ENCODE measurements around the gene ADCY7. TPM values are rescaled to one million over a fixed set of nuclear protein-coding genes. Genes with fewer than 3 reads are reported as not detected.

ADCY7 gene
- total RNA-seq, 1 experiment from 2014 or later: 34.2 TPM

- Histone ChIP-seq H3K79me2 (ENCODE audit: insufficient read depth, low read length) (peaks cover 95% of the 10 kb centered on the region), H3K9ac (ENCODE audit: low read length) (no peak overlapping the region), H3K4me1 (ENCODE audit: control insufficient read depth in 1 of 2, insufficient read depth in 2 of 2, low read length in 2 of 2) (no peaks in the 10 kb centered on the region), H3K27ac (ENCODE audit: low read depth, low read length) (no peak overlapping the region), H3K27me3 (ENCODE audit: insufficient read depth, low read length) (no peaks in the 10 kb centered on the region), H4K20me1 (ENCODE audit: insufficient read depth) (peaks cover 3% of the 10 kb centered on the region; the same call in 1 of the 2 replicates), H3K4me3 (replicated peaks in 1 of 2; ENCODE audit: low read depth in 1 of 2, low read length in 2 of 2) (no peak overlapping the region), H3K9me2 (ENCODE audit: insufficient read depth) (no peaks in the 10 kb centered on the region), H3K36me3 (ENCODE audit: control insufficient read depth in 1 of 2, insufficient read depth in 2 of 2, low read length in 2 of 2) (peaks cover 28 to 43% of the 10 kb centered on the region in 2 experiments), H2AFZ (ENCODE audit: low read depth, low read length, poor library complexity, severe bottlenecking) (no peak overlapping the region), H3K9me3 (ENCODE audit: control insufficient read depth in 1 of 2, insufficient read depth in 1 of 2, low read depth in 1 of 2, low read length in 2 of 2) (no peaks in the 10 kb centered on the region), H3K4me2 (ENCODE audit: low read length) (no peak overlapping the region)
- ChIA-PET POLR2A (no interaction called here), RAD21 (ENCODE audit: low non-redundant PET in 1 of 2, low total read pairs in 2 of 2, uncharacterized antibody in 2 of 2, unreplicated experiment in 2 of 2) (no interaction called here), CTCF (interaction anchor here (1.8 kb wide), 1 partner anchor 334 kb away, joined by 5 read pairs; the partner anchor contains the start of gene CNEP1R1)
- TF ChIP-seq ZNF274 (IDR thresholded peaks at IDR 0.05; ENCODE audit: low read depth, low read length) (no peak), EZH2phosphoT487 (IDR thresholded peaks at IDR 0.05; ENCODE audit: borderline replicate concordance) (no peak), JUND (IDR thresholded peaks at IDR 0.05) (no peak)
- intact Hi-C loops (cut with micrococcal nuclease): loop anchor here (10.0 kb wide), 1 partner anchor 335 kb away; the partner anchor contains the start of gene CNEP1R1
- DNase-seq (ENCODE audit: low read depth, low spot score): no peak
- ATAC-seq: no peak
- BruUV-seq (replicated peaks): no TSS peak
These were observed 93.3 kb downstream of the ADCY7 start for GRCh38 chr16:50359626-50360025.

DNA sequence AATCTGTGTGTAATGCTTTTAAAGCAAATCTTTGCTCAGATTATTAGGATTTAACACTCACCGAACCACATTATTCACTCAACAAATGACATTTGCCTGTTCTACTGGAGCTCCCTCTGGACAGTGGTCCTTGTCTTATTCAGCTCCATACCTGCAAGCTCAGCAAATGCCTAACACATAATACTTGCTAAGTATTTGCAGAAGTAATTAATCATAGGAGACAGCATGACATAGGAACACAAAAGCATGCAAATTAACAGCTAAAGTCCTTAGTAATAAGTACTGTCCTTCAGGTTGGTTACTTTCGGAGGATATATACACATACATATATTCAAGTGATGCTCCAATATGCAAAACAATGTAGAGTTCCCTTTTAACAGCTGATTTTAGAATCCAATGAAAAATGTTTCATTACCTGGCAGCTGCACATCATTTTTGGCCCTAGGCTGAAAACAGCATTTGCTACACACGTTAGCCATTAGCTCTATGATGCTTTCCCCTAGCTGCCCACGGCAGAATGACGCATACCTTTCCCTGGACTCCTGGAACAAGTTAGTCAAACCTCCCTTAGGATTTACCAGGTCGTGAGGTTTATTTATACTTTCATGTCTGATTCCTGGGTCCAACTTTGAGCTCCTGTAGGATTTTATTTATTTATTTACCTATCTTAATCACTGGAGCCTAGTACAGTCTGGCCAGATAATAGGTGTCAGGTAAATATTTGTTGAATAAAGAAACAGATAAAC is 93.9 kb downstream of the ADCY7 start:
- H3K79me2 ChIP-seq (ENCODE audit: insufficient read depth, low read length): peaks cover 96% of the 10 kb centered on the region
- TF ChIP-seq ATF3 (IDR thresholded peaks at IDR 0.05) (no peak), YY1 (IDR thresholded peaks at IDR 0.05; ENCODE audit: extremely low read depth, insufficient replicate concordance, low read depth, low read length) (no peak), POLR2A (IDR thresholded peaks at IDR 0.05; ENCODE audit: borderline replicate concordance, extremely low read depth, insufficient read depth, insufficient read length) (no peak), SIN3A (IDR thresholded peaks at IDR 0.05; ENCODE audit: low read depth) (no peak), CBX3 (IDR thresholded peaks at IDR 0.05; ENCODE audit: low read depth) (no peak), EZH2 (IDR thresholded peaks at IDR 0.05) (no peak), SP1 (IDR thresholded peaks at IDR 0.05; ENCODE audit: low read depth) (no peak), JUND (IDR thresholded peaks at IDR 0.05) (no peak), TCF7L2 (IDR thresholded peaks at IDR 0.05; ENCODE audit: borderline replicate concordance, extremely low read depth, insufficient read depth, insufficient read length) (no peak), RAD21 (IDR thresholded peaks at IDR 0.05; ENCODE audit: low read depth) (no peak), EGR1 (IDR thresholded peaks at IDR 0.05; ENCODE audit: low read depth) (no peak)
- TF ChIP-seq, protein P1, sequence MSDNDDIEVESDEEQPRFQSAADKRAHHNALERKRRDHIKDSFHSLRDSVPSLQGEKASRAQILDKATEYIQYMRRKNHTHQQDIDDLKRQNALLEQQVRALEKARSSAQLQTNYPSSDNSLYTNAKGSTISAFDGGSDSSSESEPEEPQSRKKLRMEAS (IDR thresholded peaks at IDR 0.05): no peak
- no peak overlapping the region for H3K4me3 ChIP-seq (replicated peaks in 1 of 2; ENCODE audit: low read depth in 1 of 2, low read length in 2 of 2)
- intact Hi-C loops (cut with micrococcal nuclease): no loop called here
- peaks cover 3% of the 10 kb centered on the region; the same call in 1 of the 2 replicates for H4K20me1 ChIP-seq (ENCODE audit: insufficient read depth)
- ATAC-seq: no peak
- ChIA-PET CTCF (interaction anchor here (1.0 to 1.8 kb wide), 2 partner anchors 305 to 335 kb away, joined by 3 to 5 read pairs; partner anchors contain the start of gene CNEP1R1), POLR2A (no interaction called here), RAD21 (ENCODE audit: low non-redundant PET in 1 of 2, low total read pairs in 2 of 2, uncharacterized antibody in 2 of 2, unreplicated experiment in 2 of 2) (no interaction called here)
- no TSS peak for BruUV-seq (replicated peaks)
- no peaks in the 10 kb centered on the region for H3K27me3 ChIP-seq (ENCODE audit: insufficient read depth, low read length)
- peaks cover 29 to 48% of the 10 kb centered on the region in 2 experiments for H3K36me3 ChIP-seq (ENCODE audit: control insufficient read depth in 1 of 2, insufficient read depth in 2 of 2, low read length in 2 of 2)
- no peaks in the 10 kb centered on the region for H3K9me3 ChIP-seq (ENCODE audit: control insufficient read depth in 1 of 2, insufficient read depth in 1 of 2, low read depth in 1 of 2, low read length in 2 of 2)
- H3K27ac ChIP-seq (ENCODE audit: low read depth, low read length): no peak overlapping the region
- H2AFZ ChIP-seq (ENCODE audit: low read depth, low read length, poor library complexity, severe bottlenecking): no peak overlapping the region
- H3K9ac ChIP-seq (ENCODE audit: low read length): no peak overlapping the region
- H3K4me1 ChIP-seq (ENCODE audit: control insufficient read depth in 1 of 2, insufficient read depth in 2 of 2, low read length in 2 of 2): no peaks in the 10 kb centered on the region
- H3K9me2 ChIP-seq (ENCODE audit: insufficient read depth): no peaks in the 10 kb centered on the region
- DNase-seq (ENCODE audit: low read depth, low spot score): no peak
- no peak overlapping the region for H3K4me2 ChIP-seq (ENCODE audit: low read length)
